Endothelial cell of umbilical vein (primary cell): ENCODE data around the gene TOP2A. TPM values are rescaled to one million over a fixed set of nuclear protein-coding genes. Genes with fewer than 3 reads are reported as not detected.

ENCODE experiments used
- BruUV-seq: library from RNA; stranded (reverse); fragments of 400-500 nt; replicated peaks from 2 replicates; lab custom pipeline; 2021; lab: Mats Ljungman, UMichigan
- CTCF ChIA-PET: fragments of 300-600, 350-600 bp; sonication (Branson Sonifier 250); formaldehyde crosslinking; loops from one replicate; lab custom pipeline; 2021; ENCODE audit warnings: antibody characterized with exemption, inconsistent platforms; lab: Charles Lee
- POLR2A ChIA-PET: fragments of 300-600, 350-600 bp; sonication (Branson Sonifier 250); formaldehyde crosslinking; loops from one replicate; lab custom pipeline; 2021; ENCODE audit warnings: antibody characterized with exemption, inconsistent platforms; lab: Charles Lee
- DNase-seq: peaks from one replicate; pipeline ENCODE4 v3.0.0-alpha.2; 2011; ENCODE audit warnings: low read depth, low spot score
- FAIRE-seq: peaks from 2 replicates; lab custom pipeline; 2011; peaks lifted over from hg19 to GRCh38; lab: Jason Lieb, UNC
- H2AFZ ChIP-seq: 2 replicates; pipeline ENCODE4 v1.6.0; 2012; ENCODE audit warnings: low read depth, low read length, control low read depth, inconsistent platforms
- H3K27ac ChIP-seq: 2 replicates; pipeline ENCODE4 v1.5.1; 2011; ENCODE audit warnings: low read depth, mild to moderate bottlenecking, control low read depth, low read length, moderate library complexity; ENCODE audit not compliant: insufficient read depth
- H3K27me3 ChIP-seq, 2 experiments: 2 replicates each; pipeline versions ENCODE4 v1.6.0 to v1.6.1; 2011; ENCODE audit warnings: low read length in 2 of 2, mixed read lengths in 1 of 2; ENCODE audit not compliant: control insufficient read depth in 2 of 2, insufficient read depth in 2 of 2
- H3K36me3 ChIP-seq, 2 experiments: 2 replicates in 1 of 2; 3 replicates in 1 of 2; pipeline ENCODE4 v1.5.1; 2011; ENCODE audit warnings: low read length in 2 of 2, mild to moderate bottlenecking in 1 of 2, moderate library complexity in 1 of 2; ENCODE audit not compliant: control insufficient read depth in 2 of 2, insufficient read depth in 2 of 2; ENCODE audit errors: extremely low read depth in 1 of 2
- H3K4me1 ChIP-seq: 3 replicates; pipeline ENCODE4 v1.5.1; 2011; ENCODE audit warnings: mild to moderate bottlenecking, low read length; ENCODE audit not compliant: control insufficient read depth, insufficient read depth; ENCODE audit errors: extremely low read depth
- H3K4me2 ChIP-seq: 2 replicates; pipeline ENCODE4 v1.6.1; 2011; ENCODE audit warnings: low read length, control low read depth, mixed read lengths; ENCODE audit not compliant: insufficient read depth
- H3K4me3 ChIP-seq, 3 experiments: fragments of 200-600 bp in 1 of 3; sonication (generic), shearing (Covaris generic) in 1 of 3; replicated peaks in 1 of 3; 2 replicates each; pipeline ENCODE4 v1.5.1; 2011 to 2016; ENCODE audit warnings: control low read depth in 3 of 3, low read length in 3 of 3, mild to moderate bottlenecking in 2 of 3, inconsistent platforms in 1 of 3, low read depth in 1 of 3, moderate library complexity in 1 of 3; ENCODE audit not compliant: insufficient read depth in 1 of 3
- H3K79me2 ChIP-seq: 2 replicates; pipeline ENCODE4 v1.6.0; 2012; ENCODE audit warnings: low read length, inconsistent platforms; ENCODE audit not compliant: control insufficient read depth, insufficient read depth
- H3K9ac ChIP-seq: replicated peaks from 2 replicates; pipeline ENCODE3; 2011; ENCODE audit warnings: low read length, control low read depth; ENCODE audit not compliant: insufficient read depth; ENCODE audit errors: extremely low read depth
- H3K9me1 ChIP-seq: replicated peaks from 3 replicates; pipeline ENCODE4 v1.6.0; 2011; ENCODE audit warnings: mild to moderate bottlenecking, low read length; ENCODE audit not compliant: control insufficient read depth, insufficient read depth; ENCODE audit errors: extremely low read depth
- H3K9me3 ChIP-seq: replicated peaks from 2 replicates; pipeline ENCODE4 v1.5.1; 2012; ENCODE audit warnings: low read length, inconsistent platforms; ENCODE audit not compliant: control insufficient read depth, insufficient read depth
- H4K20me1 ChIP-seq: replicated peaks from 2 replicates; pipeline ENCODE3; 2011; ENCODE audit warnings: mild to moderate bottlenecking, low read length; ENCODE audit not compliant: control insufficient read depth, insufficient read depth; ENCODE audit errors: extremely low read depth
- GATA2 ChIP-seq: IDR thresholded peaks from 2 replicates; pipeline ENCODE4 v1.7.0; 2011; ENCODE audit warnings: low read depth, mild to moderate bottlenecking, moderate library complexity, mixed read lengths, low read length; ENCODE audit not compliant: insufficient read length, insufficient read depth
- JUN ChIP-seq: IDR thresholded peaks from 2 replicates; pipeline ENCODE4 v1.6.1; 2011; ENCODE audit warnings: borderline replicate concordance, low read depth; ENCODE audit not compliant: insufficient read length, insufficient read depth
- MYC ChIP-seq: IDR thresholded peaks from one replicate; pipeline ENCODE4 v1.6.1; 2011; ENCODE audit warnings: mild to moderate bottlenecking, low read depth, low read length
- POLR2A ChIP-seq: IDR thresholded peaks from 2 replicates; pipeline ENCODE4 v1.6.1; 2012; ENCODE audit warnings: low read depth, mild to moderate bottlenecking, control low read depth, low read length
- POLR2AphosphoS5 ChIP-seq: IDR thresholded peaks from 2 replicates; pipeline ENCODE4 v1.6.1; 2012; ENCODE audit warnings: low read depth, mild to moderate bottlenecking, control low read depth, low read length, moderate library complexity; ENCODE audit not compliant: insufficient read depth
- dilution Hi-C: fragments of 300-500 bp; cut with MboI; formaldehyde crosslinking; loops from one replicate; pipeline ENCODE4 v1.15.0; 2019; ENCODE audit warnings: low sequenced_read_pairs; ENCODE audit not compliant: extremely low pct_ligation_motif_present
- intact Hi-C: fragments of 100-400 bp; cut with micrococcal nuclease; formaldehyde crosslinking; loops from one replicate; pipeline ENCODE4 v1.10.0; 2022
- polyA plus RNA-seq, 4 experiments: library from polyadenylated mRNA; depleted of rRNA in 3 of 4; stranded (reverse) in 3 of 4; unstranded in 1 of 4; fragments of >200 nt; gene quantifications; 2 replicates each; pipeline versions ENCODE4 v1.2.1 to v1.2.3, GENCODE V29; 2011 to 2012; ENCODE audit warnings: missing spikeins in 1 of 4
- total RNA-seq: library from RNA; stranded (reverse); gene quantifications from 2 replicates; pipeline ENCODE4 v1.2.3, GENCODE V29; 2021
- TF ChIP-seq, protein P1 (sequence below), 2 donors: IDR thresholded peaks; 1 replicate in 1 of 2; 2 replicates in 1 of 2; pipeline ENCODE4 v1.5.1; 2011; ENCODE audit warnings: low read length in 2 of 2, mild to moderate bottlenecking in 2 of 2, moderate library complexity in 2 of 2, control low read depth in 1 of 2, inconsistent platforms in 1 of 2, low read depth in 1 of 2; ENCODE audit not compliant: insufficient read depth in 1 of 2; ENCODE audit errors: extremely low read depth in 1 of 2
- TF ChIP-seq, protein P2 (sequence below): IDR thresholded peaks from 2 replicates; pipeline ENCODE4 v1.6.1; 2011; ENCODE audit not compliant: insufficient read depth, insufficient read length

Gene TOP2A
- total and polyA plus RNA-seq, 2 donors (not counting 3 experiments of a cell fraction or from before 2014, with no cell fraction given): 31.3 to 160 TPM

DNA sequence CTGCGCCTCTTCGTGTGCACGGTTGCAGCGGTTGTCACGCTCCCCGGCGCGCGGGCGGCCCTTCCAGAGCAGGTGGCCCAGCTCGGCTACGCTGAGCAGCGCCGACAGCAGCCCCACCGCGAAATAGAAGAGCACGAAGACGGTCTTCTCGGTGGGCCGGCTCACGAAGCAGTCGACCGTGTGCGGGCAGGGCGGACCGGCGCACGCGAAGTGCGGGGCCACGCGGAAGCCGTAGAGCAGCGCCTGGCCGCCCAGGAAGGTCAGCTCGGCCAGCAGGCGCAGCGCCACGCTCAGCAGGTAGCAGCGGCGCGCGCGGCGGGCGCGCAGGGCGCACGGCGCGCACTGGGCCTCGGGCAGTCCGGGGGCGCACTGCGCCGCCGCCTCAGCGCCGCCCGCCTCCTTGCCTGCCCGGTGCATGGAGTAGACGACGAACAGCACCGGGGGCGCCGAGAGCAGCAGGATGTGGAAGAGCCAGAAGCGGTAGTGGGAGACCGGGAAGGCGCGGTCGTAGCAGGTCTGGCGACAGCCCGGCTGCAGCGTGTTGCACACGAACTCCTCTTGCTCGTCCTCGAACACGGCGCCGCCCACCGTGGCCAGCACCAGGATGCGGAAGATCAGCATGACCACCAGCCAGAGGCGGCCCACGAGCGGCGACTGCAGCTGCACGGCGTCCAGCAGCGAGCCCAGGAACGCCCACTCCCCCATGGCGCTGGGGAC is 54.4 kb downstream of the TOP2A start:
- TF ChIP-seq GATA2 (no peak), POLR2A (peak; percentile 17), MYC (no peak), POLR2AphosphoS5 (no peak), JUN (no peak)
- H3K4me3 ChIP-seq: peak overlapping the region in 2 of 3 experiments; percentile 41 to 53
- no TSS peak for BruUV-seq
- dilution Hi-C loops: no loop called here
- peak overlapping the region; percentile 1 for H3K9ac ChIP-seq
- no peaks in the 10 kb centered on the region for H3K79me2 ChIP-seq
- FAIRE-seq: no peak
- DNase-seq: peak; percentile 35
- no peaks in the 10 kb centered on the region for H4K20me1 ChIP-seq
- ChIA-PET POLR2A (no interaction called here), CTCF (interaction anchor here (0.9 to 18.3 kb wide), 14 partner anchors 8 to 1303 kb away, joined by 3 to 530 read pairs (median 5); partner anchors contain the start of genes IGFBP4, RARA and TOP2A)
- intact Hi-C loops: no loop called here
- no peaks in the 10 kb centered on the region for H3K9me1 ChIP-seq
- H3K4me2 ChIP-seq: peak overlapping the region; percentile 46
- H3K36me3 ChIP-seq: no peaks in the 10 kb centered on the region
- H3K4me1 ChIP-seq: peaks cover 7% of the 10 kb centered on the region
- H3K27me3 ChIP-seq: no peaks in the 10 kb centered on the region
- H3K9me3 ChIP-seq: no peaks in the 10 kb centered on the region
- H3K27ac ChIP-seq: no peak overlapping the region
- H2AFZ ChIP-seq: peak overlapping the region; percentile 82

DNA sequence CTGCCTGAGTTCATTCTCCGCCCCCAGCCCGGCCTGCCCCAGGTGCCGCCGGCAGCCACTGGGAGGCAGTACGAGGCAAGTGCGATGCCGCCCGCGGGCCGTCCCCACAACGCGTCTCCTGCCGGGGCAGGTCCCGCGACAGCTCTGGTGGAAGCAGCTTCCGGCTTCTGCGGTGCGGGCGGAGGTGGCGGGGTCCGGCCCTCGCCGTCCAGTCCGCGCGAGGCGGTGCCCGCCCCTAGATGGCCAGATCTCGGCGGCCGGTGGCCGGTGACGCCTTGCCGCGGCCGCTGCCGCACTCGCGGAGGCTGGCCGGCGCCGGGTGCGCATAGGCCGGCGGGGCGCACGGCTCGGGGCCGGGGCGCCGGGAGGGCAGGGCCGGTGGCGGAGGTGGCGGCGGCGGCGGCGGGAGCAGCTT is 55.0 kb downstream of the TOP2A start:
- H3K79me2 ChIP-seq: no peaks in the 10 kb centered on the region
- no peaks in the 10 kb centered on the region for H3K9me3 ChIP-seq
- H3K9ac ChIP-seq: peak overlapping the region; percentile 1
- no peaks in the 10 kb centered on the region for H4K20me1 ChIP-seq
- intact Hi-C loops: loop anchor here (1.0 kb wide), 3 partner anchors 114 to 198 kb away; no protein-coding TSS in a partner anchor
- H3K27me3 ChIP-seq: no peaks in the 10 kb centered on the region
- ChIA-PET POLR2A (no interaction called here), CTCF (interaction anchor here (0.9 to 18.3 kb wide), 14 partner anchors 8 to 1304 kb away, joined by 3 to 530 read pairs (median 5); partner anchors contain the start of genes IGFBP4, RARA and TOP2A)
- H3K4me3 ChIP-seq: peak overlapping the region in 1 of 3 experiments; percentile 41
- TF ChIP-seq, protein P1, sequence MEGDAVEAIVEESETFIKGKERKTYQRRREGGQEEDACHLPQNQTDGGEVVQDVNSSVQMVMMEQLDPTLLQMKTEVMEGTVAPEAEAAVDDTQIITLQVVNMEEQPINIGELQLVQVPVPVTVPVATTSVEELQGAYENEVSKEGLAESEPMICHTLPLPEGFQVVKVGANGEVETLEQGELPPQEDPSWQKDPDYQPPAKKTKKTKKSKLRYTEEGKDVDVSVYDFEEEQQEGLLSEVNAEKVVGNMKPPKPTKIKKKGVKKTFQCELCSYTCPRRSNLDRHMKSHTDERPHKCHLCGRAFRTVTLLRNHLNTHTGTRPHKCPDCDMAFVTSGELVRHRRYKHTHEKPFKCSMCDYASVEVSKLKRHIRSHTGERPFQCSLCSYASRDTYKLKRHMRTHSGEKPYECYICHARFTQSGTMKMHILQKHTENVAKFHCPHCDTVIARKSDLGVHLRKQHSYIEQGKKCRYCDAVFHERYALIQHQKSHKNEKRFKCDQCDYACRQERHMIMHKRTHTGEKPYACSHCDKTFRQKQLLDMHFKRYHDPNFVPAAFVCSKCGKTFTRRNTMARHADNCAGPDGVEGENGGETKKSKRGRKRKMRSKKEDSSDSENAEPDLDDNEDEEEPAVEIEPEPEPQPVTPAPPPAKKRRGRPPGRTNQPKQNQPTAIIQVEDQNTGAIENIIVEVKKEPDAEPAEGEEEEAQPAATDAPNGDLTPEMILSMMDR (IDR thresholded peaks at IDR 0.05; ENCODE audit: extremely low read depth in 1 of 2, insufficient read depth in 1 of 2, low read depth in 1 of 2, low read length in 2 of 2): peak; percentile 85 to 88
- TF ChIP-seq GATA2 (no peak), JUN (no peak), POLR2AphosphoS5 (peak; percentile 24)
- TF ChIP-seq, protein P2, sequence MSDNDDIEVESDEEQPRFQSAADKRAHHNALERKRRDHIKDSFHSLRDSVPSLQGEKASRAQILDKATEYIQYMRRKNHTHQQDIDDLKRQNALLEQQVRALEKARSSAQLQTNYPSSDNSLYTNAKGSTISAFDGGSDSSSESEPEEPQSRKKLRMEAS: peak; percentile 64
- peaks cover 7% of the 10 kb centered on the region for H3K4me1 ChIP-seq
- FAIRE-seq: peak; percentile 73
- H3K9me1 ChIP-seq: no peaks in the 10 kb centered on the region
- peak overlapping the region; percentile 82 for H2AFZ ChIP-seq
- BruUV-seq: no TSS peak
- no peak overlapping the region for H3K27ac ChIP-seq
- H3K4me2 ChIP-seq: peak overlapping the region; percentile 27
- dilution Hi-C loops: no loop called here
- no peaks in the 10 kb centered on the region for H3K36me3 ChIP-seq
- peak; percentile 71 for DNase-seq
